NCI-H2029 treated with DMSO at 0.1 percent for 48 hours (cell line): ENCODE data around the gene RBM20.
"Not testable (repeated sequence)": the region's sequence is repeated elsewhere in the genome, so short reads cannot be mapped to it uniquely, and the experiment has no call there.

Experiments
- DNase-seq: peaks from one replicate; lab custom pipeline; 2025; lab: John Stamatoyannopoulos, UW

RBM20 gene

DNA sequence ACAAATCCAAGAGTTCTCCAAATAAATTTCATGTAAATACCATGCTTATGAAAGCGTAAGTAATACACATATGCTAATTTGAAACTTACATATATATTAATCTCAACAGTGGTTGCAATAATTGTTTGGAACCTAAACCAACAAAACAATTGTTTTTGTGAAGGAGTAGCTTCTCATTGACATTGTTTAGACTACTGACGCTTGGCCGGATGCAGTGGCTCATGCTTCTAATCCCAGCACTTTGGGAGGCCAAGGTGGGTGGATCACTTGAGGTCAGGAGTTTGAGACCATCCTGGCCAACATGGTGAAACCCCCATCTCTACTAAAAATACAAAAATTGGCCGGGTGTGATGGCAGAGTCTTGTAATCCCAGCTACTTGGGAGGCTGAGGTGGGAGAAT, 61.5 kb downstream of the RBM20 start:
- DNase-seq, result not testable (repeated sequence)

- no peak for DNase-seq
Measured at GRCh38 chr10:110706690-110707098, 62.6 kb downstream of the RBM20 start.

DNA sequence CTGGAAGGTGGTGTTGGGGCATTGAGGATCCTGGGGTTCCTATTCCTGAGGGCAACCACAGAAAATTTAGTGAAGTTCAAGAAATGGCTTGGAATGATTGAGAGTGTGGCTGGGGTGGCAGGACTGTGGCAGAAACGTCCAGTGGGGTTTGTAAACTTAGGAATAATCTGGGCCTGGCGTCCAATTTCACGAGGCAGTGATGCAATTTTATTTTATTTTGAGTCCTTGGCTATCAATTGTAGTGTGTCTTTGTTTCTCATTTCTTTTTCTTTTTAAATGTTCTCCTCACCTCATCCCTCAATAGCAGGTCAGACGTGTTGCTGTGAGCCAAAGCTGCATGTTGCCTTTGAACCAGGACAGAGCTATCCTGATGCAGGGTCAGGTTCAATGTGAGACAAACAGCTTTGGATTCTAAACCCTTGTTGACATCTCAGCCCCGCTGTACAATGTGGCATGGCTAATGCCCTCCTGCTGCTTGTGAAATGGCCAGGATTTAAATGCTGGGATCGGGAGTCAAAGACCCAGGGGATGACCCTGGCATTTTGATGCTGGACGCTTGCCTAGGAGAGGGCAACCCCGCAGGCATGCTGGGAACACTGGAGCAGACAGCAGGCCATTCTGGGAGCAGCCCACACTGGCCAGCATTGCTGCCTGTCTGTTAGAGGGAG, 64.8 kb downstream of the RBM20 start:
- no peak for DNase-seq

GRCh38 chr10:110709444-110709828, 65.3 kb downstream of the RBM20 start:
- DNase-seq, result no peak

DNA sequence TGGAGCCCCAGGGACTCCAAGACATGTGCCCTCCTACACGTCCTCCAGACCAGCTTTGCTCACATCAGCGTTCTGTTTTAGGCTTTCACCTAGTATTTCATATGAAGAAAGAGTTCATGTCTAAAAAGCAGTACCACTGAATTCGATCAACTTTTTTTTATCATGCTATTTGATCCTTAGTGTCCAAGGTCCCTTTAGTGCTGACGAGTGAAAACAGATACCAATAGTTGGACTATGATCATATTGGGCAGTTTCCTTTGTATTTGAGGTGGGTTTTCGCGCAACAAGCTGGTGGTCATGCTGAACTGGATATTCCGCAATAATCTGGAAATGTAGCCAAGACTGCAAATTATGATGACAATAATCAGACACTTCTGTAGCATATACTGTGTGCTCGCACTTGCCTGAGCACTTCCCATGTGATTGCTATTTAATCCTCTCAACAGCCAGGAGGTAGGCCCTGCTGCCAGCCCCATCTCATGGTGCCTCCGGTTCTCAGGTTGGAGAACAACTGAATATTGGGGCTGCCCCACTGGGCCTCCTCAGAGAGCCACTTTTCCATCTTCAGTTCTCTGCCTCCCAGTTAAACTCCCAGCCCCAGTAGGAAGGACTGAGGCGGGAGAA, 65.9 kb downstream of the RBM20 start:
- no peak for DNase-seq

GRCh38 chr10:110710621-110711020, 66.5 kb downstream of the RBM20 start:
- no peak for DNase-seq

DNA sequence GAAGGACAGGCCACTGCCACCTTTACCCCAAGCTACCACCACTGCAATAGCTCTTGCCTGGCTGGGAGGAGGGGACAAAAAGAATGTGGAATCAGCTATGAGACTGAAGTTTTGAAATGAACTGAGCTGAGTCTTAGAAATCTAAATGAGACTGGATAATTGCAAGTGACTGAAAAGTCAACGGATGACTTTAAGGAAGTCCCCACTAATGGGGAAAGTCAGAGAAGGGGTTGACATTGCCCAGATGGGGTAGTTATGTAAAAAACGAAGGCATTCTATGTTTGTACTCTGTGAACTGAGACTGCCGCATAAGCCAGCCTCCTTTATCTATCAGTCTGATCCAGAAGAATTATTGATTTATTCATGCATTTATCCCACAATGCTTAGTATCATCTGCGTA, 67.2 kb downstream of the RBM20 start:
- no peak for DNase-seq

DNA sequence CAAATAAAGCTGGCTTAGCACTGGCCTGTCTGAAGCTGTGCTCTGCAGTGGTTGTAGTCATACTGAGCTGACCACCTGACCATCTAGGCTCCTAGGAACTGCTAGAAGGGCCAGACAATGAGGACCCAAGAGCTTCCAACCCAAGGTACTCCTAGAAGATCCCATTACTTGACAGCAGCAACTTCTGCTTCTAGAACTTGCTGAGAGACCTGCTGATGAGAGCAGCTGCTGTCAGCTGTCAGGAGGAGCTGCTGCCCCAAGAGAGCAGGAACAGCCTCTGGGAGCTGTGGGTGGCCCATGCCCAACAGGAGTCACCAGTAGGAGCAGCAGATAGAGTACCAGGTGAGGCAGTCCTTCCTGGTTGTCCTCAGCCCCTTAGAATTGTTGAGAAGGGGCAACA, 70.2 kb downstream of the RBM20 start:
- DNase-seq, result no peak

DNA sequence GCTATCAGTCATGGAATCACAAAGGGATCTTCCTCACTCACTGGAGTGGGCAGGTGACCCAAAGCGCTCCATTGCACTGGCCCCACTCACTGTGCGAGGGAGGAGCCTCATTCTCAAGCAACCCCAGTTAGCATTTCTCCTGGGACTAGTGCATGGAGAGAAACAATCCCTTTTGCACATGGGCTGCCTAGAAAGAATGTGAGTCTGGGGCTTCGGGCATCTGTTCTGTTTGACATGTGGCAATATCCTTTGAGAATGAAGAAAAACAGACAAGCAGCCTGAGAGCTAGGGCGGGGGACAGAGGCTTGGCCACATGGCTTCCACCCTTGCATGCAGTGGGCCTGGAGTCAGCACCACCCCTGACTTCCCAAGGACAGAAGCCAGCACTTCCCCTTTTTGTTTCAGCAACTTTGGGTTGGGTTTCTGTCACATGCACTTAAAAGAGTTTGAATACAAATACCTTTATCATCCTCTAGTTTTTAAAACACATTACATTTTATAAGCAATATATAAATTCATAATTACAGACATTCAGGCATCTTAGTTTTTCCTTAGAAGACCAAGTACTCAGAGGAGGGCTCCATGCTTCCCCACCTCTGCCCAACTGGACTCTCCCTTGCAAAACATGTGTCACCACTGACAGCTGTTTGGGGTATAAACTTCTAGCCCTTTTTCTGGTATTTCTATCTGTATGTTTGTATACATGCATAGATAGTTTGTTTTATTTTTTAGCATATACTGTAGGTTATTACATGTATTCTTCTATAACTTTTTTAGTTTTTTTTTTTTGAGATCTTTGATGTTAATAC, 73.8 kb downstream of the RBM20 start:
- no peak for DNase-seq

DNA sequence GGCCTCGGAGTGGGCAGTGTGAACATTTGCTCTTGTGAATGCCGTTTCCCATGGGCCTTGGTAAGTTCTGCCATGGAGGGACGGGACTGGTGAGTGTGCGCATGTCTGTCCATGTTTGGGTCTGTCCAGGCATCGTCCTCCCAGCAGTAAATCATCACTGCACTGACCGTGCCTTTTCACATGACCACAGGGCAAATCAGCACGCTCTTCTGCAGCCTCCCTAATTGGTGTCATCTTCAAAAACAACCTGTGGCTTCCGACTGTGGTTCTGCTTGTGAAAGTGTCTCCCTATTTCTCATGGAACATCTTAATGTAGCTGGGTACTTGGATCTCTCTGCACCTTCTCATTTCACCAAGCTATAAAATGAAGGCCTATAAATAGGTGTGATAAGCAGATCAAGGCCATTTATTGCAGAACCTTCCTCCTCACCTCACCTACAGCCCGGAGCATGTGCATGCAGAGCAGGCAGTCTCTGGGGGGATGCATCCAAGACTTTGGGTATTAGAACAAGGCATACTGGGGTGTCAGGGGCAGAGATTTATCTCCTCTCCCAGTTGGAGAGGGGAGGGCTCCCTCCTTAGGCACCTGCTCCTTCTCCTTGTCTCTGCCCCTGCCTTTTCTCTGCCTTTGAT, 77.4 kb downstream of the RBM20 start:
- DNase-seq, result no peak

DNA sequence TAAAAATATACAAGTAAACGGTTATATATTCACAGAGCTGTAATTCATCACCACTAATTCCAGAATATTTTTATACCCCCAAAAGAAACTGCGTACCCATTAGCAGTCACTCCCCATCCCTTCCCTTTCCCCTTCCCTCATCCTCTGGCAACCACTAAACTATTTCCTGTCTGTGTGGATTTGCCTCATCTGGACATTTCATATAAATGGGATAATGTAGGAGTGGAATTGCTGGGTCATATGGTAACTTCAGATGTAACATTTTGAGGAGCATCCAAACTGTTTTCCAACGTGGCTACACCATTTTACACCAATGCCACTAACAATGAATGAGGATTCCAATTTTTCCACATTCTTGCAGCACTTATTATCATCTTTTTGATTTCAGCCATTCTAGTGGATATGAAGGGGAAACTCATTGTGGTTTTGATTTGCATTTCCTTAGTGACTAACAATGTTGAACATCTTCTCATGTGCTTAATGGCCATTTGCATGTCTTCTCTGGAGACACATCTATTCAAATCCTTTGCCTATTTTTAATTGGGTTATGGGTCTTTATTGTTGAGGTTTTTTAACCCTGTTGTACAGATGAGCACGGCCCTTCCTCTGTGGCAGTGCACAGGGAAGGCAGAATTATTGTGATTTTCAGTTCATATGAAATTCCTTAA, 79.2 kb downstream of the RBM20 start:
- no peak for DNase-seq

DNA sequence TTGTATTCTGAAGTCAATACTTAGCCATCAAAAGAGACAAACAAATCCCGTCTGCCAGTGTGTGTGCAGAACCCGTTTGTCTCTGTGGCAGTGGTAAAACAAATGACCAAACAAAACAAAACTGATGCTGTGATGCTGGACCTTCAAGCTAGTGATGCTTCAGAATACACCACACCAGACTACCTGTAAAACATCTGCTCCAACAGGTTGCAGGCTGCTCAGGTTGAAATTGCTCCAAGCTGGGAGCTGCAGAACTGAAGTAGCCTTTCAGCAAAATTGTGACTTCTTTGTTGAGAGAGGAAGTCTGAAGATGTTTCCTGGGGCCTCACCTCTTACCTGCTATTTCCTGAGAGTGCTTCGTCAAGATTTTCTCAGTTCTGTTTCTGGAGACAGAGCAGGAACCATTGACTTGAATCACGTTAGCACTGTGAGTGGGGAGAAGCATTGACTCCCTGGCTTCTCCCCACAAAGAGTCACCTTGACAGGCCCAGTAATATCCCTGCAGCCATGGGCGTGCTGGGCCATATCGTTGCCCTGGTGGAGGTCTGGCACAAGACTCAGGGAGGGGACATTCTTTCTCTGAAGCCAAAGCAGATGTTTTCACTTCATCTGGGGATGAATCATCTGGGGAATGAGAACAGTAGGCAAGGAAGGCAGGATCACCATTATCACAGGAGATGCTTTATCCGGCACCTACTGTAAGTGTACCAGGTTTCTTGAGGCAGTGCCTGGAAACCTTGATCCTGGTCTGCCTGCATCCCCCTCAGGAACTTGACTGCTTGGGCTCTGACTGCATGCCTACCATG, 80.2 kb downstream of the RBM20 start:
- no peak for DNase-seq

- DNase-seq, result no peak
Measured at GRCh38 chr10:110724937-110725336, 80.8 kb downstream of the RBM20 start.

DNA sequence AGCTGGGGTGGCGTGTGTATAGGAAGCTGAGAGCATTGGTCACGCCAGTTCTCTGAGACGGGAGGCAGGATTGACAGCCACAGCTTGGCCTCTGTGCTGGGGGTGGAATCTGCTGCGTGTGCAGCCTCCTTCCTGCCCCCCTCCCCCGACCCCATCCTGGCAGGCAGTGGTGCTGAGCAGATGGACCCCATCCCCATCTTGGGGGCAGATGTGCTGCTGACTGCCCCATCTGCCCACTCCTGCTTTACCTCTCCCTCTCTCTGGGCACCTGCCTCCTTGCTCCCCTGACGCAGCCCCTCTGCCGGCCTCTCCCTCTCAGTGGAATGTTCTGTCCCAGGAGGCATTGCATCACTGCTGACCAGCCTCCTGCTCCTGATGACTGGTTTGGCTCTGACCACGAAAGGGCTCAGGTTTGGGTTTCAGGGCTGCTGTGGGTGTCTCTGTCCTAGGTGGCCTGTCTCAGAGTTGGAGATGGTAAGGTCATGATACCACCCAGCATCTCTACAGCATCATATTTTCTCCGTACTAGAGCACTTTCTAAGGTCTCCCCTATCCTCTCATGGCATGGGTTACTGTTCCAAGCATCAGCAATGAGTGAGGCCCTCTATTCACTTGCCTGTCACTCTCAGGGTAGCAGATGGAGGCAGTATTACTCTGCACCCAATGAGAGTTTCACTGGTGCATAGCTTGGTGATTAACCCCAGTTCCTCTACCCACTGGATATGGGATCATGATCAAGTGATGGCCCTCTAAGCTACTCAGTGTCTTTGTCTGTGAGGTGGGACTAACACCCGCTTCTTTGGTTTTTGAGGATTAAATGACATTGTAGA, 81.9 kb downstream of the RBM20 start:
- DNase-seq, result no peak

DNA sequence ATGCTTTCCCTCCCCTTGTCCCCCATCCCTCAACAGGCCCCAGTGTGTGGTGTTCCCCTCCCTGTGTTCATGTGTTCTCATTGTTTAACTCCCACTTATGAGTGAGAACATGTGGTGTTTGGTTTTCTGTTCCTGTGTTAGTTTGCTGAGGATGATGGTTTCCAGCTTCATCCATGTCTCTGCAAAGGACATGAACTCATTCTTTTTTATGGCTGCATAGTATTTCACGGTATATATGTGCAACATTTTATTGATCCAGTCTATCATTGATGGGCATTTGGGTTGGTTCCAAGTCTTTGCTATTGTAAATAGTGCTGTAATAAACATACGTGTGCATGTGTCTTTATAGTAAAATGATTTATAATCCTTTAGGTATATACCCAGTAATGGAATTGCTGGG, 83.6 kb downstream of the RBM20 start:
- DNase-seq, result not testable (repeated sequence)

DNA sequence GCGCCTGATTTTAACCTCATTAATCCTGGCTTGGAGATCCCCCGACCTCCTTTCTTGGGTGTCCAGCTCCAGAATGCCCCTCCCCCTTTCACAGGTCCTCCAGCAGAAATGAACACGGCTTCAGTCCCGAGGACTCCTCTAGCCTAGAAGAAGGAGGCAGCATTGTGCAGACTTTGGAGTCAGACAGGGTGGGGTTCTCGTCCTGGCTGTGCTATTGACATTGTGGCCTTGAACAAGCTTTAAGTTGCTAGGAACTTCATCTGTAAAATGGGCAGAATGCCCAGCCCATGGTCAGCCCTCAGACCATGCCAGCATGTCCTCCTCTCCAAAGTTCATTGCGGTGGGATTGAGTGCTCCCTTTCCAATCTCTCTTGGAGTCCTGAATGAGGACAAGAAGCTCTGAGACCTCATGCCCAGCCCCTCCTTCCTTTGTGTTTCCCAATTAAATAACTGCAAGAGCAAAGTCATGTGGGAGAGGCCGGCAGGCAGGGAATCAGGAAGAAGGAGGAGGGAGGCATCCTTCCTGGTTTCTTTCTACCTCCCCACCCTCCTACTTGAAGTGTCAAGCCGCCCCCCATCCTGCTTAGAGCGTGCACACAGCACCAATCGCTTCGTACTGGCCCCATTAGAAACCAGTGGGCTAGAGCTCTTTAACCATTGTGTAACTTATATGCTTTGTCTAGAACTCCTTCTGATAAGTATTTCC, 86.4 kb downstream of the RBM20 start:
- no peak for DNase-seq

DNA sequence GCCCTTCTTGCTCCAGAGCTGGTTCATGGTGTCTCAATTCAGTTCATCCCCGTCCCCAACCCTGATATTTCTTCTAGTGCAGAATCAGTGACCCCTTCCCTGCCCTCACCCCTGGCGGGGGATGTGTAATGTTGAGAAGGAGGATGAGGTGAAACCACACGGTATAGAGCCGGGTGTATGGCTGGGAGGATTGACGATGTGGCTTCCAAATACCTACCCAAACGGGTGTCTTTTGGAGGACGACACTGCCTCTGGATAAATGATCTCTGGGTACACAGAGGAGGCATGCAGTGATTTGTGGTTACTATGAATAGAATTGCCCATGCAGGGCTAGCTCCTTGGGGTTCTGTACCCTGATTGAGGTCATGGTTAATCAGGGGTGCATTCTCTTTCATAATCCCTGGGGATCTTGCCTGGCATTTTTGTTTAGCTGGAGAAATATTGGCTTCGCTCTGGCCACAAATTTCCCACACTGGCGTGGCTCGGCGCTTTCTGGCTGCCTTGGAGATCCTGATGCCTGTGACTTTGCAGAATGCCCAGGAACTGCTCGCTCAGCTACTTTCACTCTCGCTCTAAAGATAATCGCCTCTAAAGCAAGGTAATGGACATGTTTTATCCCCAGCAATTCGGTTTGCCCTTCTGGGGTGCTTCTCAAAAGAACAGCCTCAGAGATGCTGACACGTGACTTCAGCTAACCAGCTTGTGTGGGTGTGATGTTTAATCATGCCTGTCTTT, 89.2 kb downstream of the RBM20 start:
- peak; percentile 0 for DNase-seq

- DNase-seq, result no peak
Measured at GRCh38 chr10:110735620-110736027, 91.5 kb downstream of the RBM20 start.
